GM12878 (cell line): ENCODE data around the gene ALDH1A2. TPM values are rescaled to one million over a fixed set of nuclear protein-coding genes. Genes with fewer than 3 reads are reported as not detected.

Experiments used
- ATAC-seq: fragments of 200-7000 bp; cut with Tn5 transposase; 3 replicates; pipeline ENCODE4 v1.9.1; 2020; ENCODE audit warnings: mild to moderate bottlenecking, moderate library complexity
- BruUV-seq: library from RNA; stranded (reverse); fragments of 400-500 nt; replicated peaks from 2 replicates; lab custom pipeline; 2021; lab: Mats Ljungman, UMichigan
- CTCF ChIA-PET: fragments of 300-600 bp; sonication (Branson Sonifier 250); formaldehyde crosslinking; extraction: SDS; loops from one replicate; lab custom pipeline; 2021; ENCODE audit warnings: inconsistent platforms; lab: Yijun Ruan, JAX
- POLR2A ChIA-PET: fragments of 350-600 bp; formaldehyde crosslinking; extraction: SDS; loops from one replicate; lab custom pipeline; 2021; ENCODE audit warnings: inconsistent platforms; lab: Charles Lee
- RAD21 ChIA-PET: fragments of 300-600 bp; sonication (Branson Sonifier 250); formaldehyde crosslinking; loops from one replicate; lab custom pipeline; 2023; ENCODE audit warnings: antibody characterized with exemption; ENCODE audit not compliant: unreplicated experiment; lab: Charles Lee
- SMC1A ChIA-PET: fragments of 300-600 bp; sonication (Branson Sonifier 250); formaldehyde crosslinking; loops from one replicate; lab custom pipeline; 2023; ENCODE audit not compliant: unreplicated experiment, uncharacterized antibody; lab: Charles Lee
- DNase-seq: peaks from one replicate; pipeline ENCODE4 v3.0.0-alpha.2; 2011; ENCODE audit warnings: low read depth, low spot score
- FAIRE-seq: peaks from 3 replicates; lab custom pipeline; 2011; peaks lifted over from hg19 to GRCh38; lab: Jason Lieb, UNC
- H2AFZ ChIP-seq: 2 replicates; pipeline ENCODE4 v1.6.0; 2011; ENCODE audit warnings: low read depth, low read length, control low read depth; ENCODE audit not compliant: control insufficient read depth
- H3K27ac ChIP-seq: 2 replicates; pipeline ENCODE4 v1.5.1; 2011; ENCODE audit warnings: control low read depth; ENCODE audit not compliant: control insufficient read depth, insufficient read depth
- H3K27me3 ChIP-seq, 2 experiments: replicated peaks in 1 of 2; 2 replicates each; pipeline versions ENCODE4 v1.6.0 to v1.6.1; 2011; ENCODE audit warnings: low read length in 1 of 2; ENCODE audit not compliant: control insufficient read depth in 2 of 2, insufficient read depth in 2 of 2
- H3K36me3 ChIP-seq, 2 experiments: 2 replicates each; pipeline ENCODE4 v1.5.1; 2011; ENCODE audit warnings: low read length in 1 of 2; ENCODE audit not compliant: control insufficient read depth in 2 of 2, insufficient read depth in 2 of 2
- H3K4me1 ChIP-seq: 2 replicates; pipeline ENCODE4 v1.6.1; 2011; ENCODE audit warnings: mild to moderate bottlenecking, low read length, moderate library complexity, mixed read lengths; ENCODE audit not compliant: control insufficient read depth, insufficient read depth
- H3K4me2 ChIP-seq: 2 replicates; pipeline ENCODE4 v1.6.0; 2011; ENCODE audit warnings: control low read depth; ENCODE audit not compliant: control insufficient read depth, insufficient read depth
- H3K4me3 ChIP-seq: fragments of 200-600 bp; sonication (generic); 2 replicates; pipeline ENCODE4 v1.5.1; 2016
- H3K79me2 ChIP-seq: 2 replicates; pipeline ENCODE4 v1.6.0; 2011; ENCODE audit warnings: low read length; ENCODE audit not compliant: control insufficient read depth, insufficient read depth
- H3K9ac ChIP-seq: 2 replicates; pipeline ENCODE4 v1.8.0; 2011; ENCODE audit warnings: low read length, control low read depth, mixed read lengths; ENCODE audit not compliant: control insufficient read depth, insufficient read depth
- H3K9me3 ChIP-seq: replicated peaks from 3 replicates; pipeline ENCODE4 v1.5.1; 2011; ENCODE audit warnings: mild to moderate bottlenecking, low read length; ENCODE audit not compliant: control insufficient read depth, insufficient read depth
- H4K20me1 ChIP-seq: 2 replicates; pipeline ENCODE4 v1.6.0; 2011; ENCODE audit not compliant: control insufficient read depth, insufficient read depth
- BMI1 ChIP-seq: fragments of 450-650 bp; IDR thresholded peaks from 2 replicates; pipeline ENCODE4 v1.6.1; 2016; ENCODE audit warnings: mild to moderate bottlenecking, moderate library complexity, borderline replicate concordance
- CREM ChIP-seq: IDR thresholded peaks from 2 replicates; pipeline ENCODE4 v1.6.1; 2014; ENCODE audit warnings: antibody characterized with exemption, low read depth
- EGR1 ChIP-seq, 2 experiments: IDR thresholded peaks; 1 replicate in 1 of 2; 2 replicates in 1 of 2; pipeline ENCODE4 v1.6.1; 2011 to 2012; ENCODE audit warnings: low read depth in 2 of 2, low read length in 2 of 2, borderline replicate concordance in 1 of 2, mild to moderate bottlenecking in 1 of 2, moderate library complexity in 1 of 2
- IKZF1 ChIP-seq: fragments of 450-650 bp; conservative IDR thresholded peaks from 2 replicates; pipeline ENCODE4 v1.6.1; 2017; ENCODE audit warnings: antibody characterized with exemption, mild to moderate bottlenecking
- MEF2B ChIP-seq: fragments of 450-650 bp; IDR thresholded peaks from 2 replicates; pipeline ENCODE4 v1.6.1; 2018; ENCODE audit warnings: mild to moderate bottlenecking, moderate library complexity; ENCODE audit not compliant: partially characterized antibody, poor library complexity, severe bottlenecking
- NR2C1 ChIP-seq: fragments of 450-650 bp; IDR thresholded peaks from 2 replicates; pipeline ENCODE4 v1.6.1; 2017; ENCODE audit warnings: antibody characterized with exemption, mild to moderate bottlenecking, moderate library complexity
- POLR2AphosphoS5 ChIP-seq: IDR thresholded peaks from 2 replicates; pipeline ENCODE4 v1.6.1; 2011; ENCODE audit warnings: mild to moderate bottlenecking, low read length, inconsistent platforms
- RAD51 ChIP-seq: fragments of 450-650 bp; IDR thresholded peaks from 2 replicates; pipeline ENCODE4 v1.6.1; 2016; ENCODE audit warnings: moderate library complexity, mild to moderate bottlenecking, inconsistent platforms
- RFX5 ChIP-seq: IDR thresholded peaks from 2 replicates; pipeline ENCODE4 v1.6.1; 2011; ENCODE audit warnings: low read depth, low read length, improper control_type of control experiment
- SMARCA5 ChIP-seq: fragments of 450-650 bp; IDR thresholded peaks from 2 replicates; pipeline ENCODE4 v1.6.1; 2017; ENCODE audit warnings: mild to moderate bottlenecking
- SUZ12 ChIP-seq: fragments of 200-600 bp; sonication (generic); IDR thresholded peaks from one replicate; pipeline ENCODE4 v1.6.1; 2018; ENCODE audit warnings: antibody characterized with exemption, mild to moderate bottlenecking; ENCODE audit not compliant: unreplicated experiment
- TBL1XR1 ChIP-seq: IDR thresholded peaks from 2 replicates; pipeline ENCODE4 v1.6.1; 2012; ENCODE audit warnings: low read depth, low read length, improper control_type of control experiment
- ZNF217 ChIP-seq: fragments of 450-650 bp; IDR thresholded peaks from 2 replicates; pipeline ENCODE4 v1.6.1; 2017; ENCODE audit warnings: antibody characterized with exemption, mild to moderate bottlenecking
- WGBS: methylation state at CpG from one replicate; pipeline ENCODE4 v1.1.6; 2016; ENCODE audit warnings: low lambda C conversion rate; ENCODE audit not compliant: insufficient replicate concordance, insufficient coverage; ENCODE audit errors: missing lambda C conversion rate; 5-methylcytosine and 5-hydroxymethylcytosine counted together
- in situ Hi-C: fragments of 300-500 bp; cut with MboI; formaldehyde crosslinking; loops from 9 replicates; pipeline ENCODE4 v1.14.3; 2018; ENCODE audit warnings: mixed read lengths
- intact Hi-C: fragments of 100-400 bp; cut with micrococcal nuclease; formaldehyde crosslinking; loops from one replicate; pipeline ENCODE4 v1.14.2; 2022; ENCODE audit not compliant: unreplicated experiment
- polyA plus RNA-seq, 11 experiments: library from polyadenylated mRNA; depleted of rRNA in 4 of 11; unstranded in 6 of 11; stranded (reverse) in 5 of 11; fragments of >200 nt; fragmentation: Nextera tagmentation in 4 of 11; fragmentation: Illumina TruSeq in 1 of 11; extraction: Ambion mirVana in 4 of 11; extraction: Trizol in 1 of 11; gene quantifications; 1 replicate in 1 of 11; 2 replicates in 10 of 11; pipeline versions ENCODE4 v1.2.1 to v1.2.3, GENCODE V29; 2011 to 2016; ENCODE audit warnings: inconsistent platforms in 2 of 11, missing spikeins in 2 of 11, low read depth in 1 of 11
- total RNA-seq, 4 experiments: library from RNA; depleted of rRNA in 3 of 4; stranded (reverse); fragments of >200 nt in 3 of 4; fragmentation: Illumina TruSeq in 1 of 4; extraction: Trizol in 1 of 4; gene quantifications; 2 replicates each; pipeline versions ENCODE4 v1.2.1 to v1.2.3, GENCODE V29; 2013 to 2021
- TF ChIP-seq, protein P1 (sequence below): fragments of 450-650 bp; IDR thresholded peaks from 2 replicates; pipeline ENCODE4 v1.6.1; 2017; ENCODE audit warnings: antibody characterized with exemption, mild to moderate bottlenecking, moderate library complexity
- TF ChIP-seq, protein P2 (sequence below): IDR thresholded peaks from 2 replicates; pipeline ENCODE4 v1.6.1; 2011; ENCODE audit warnings: low read depth, mild to moderate bottlenecking, low read length, moderate library complexity, borderline replicate concordance; ENCODE audit errors: extremely low read depth

The ALDH1A2 gene
- total and polyA plus RNA-seq, 10 of the 15 experiments (the other 5 are each of a cell fraction or from before 2014, with no cell fraction given), result 0.06 to 0.92 (median 0.18) TPM; not detected in 5

DNA sequence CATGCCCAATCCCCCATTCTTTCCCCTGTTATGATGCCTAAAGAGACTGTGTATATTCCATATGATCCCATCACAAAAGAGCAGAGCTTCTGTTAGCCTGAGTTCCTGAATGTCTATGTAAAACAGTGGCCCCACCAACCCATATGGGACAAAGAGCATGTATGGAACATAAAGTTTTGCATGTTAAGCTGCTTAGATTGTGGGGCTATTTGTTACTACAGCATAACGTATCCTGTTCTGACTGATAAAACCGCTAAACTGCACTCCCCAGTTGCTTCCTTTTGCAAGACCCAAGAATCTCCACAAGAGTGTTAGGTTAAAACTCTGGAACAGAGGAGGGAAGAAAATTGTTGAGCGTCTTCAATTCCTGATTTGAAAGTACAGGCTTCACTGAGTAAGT lies 154.8 kb downstream of the ALDH1A2 start (continued):
- TF ChIP-seq RAD51, result no peak
- no peak for TF ChIP-seq BMI1
- no peak for TF ChIP-seq CREM
- TF ChIP-seq NR2C1, result no peak

DNA sequence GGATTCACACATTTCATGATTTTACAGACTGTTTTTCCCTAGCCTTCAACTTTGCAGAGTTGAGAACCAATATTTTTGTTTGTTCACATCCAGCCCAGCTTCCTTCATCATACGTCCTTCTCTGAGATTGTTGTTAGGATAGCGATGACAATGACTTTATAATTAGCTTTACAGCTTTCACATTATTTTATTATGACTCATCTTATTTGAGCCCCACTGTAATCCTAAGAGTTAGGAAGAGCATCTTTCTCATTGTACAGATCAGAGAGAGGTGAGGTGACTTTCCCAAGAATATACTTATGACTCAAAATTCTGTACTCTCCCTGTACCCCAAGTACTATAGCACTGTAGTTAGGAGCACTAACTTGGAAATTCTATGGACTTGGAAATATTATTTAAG lies 156.1 kb downstream of the ALDH1A2 start:
- Histone ChIP-seq H3K27ac (no peak overlapping the region), H2AFZ (no peak overlapping the region), H3K27me3 (no peaks in the 10 kb centered on the region; a peak in 1 of 4 replicates), H3K4me3 (no peak overlapping the region), H3K4me2 (no peak overlapping the region), H3K36me3 (no peaks in the 10 kb centered on the region), H3K9ac (no peak overlapping the region), H4K20me1 (no peaks in the 10 kb centered on the region), H3K4me1 (no peaks in the 10 kb centered on the region), H3K9me3 (no peaks in the 10 kb centered on the region), H3K79me2 (no peaks in the 10 kb centered on the region)
- no peak for TF ChIP-seq EGR1 (IDR thresholded peaks at IDR 0.05; ENCODE audit: borderline replicate concordance in 1 of 2, low read depth in 2 of 2, low read length in 2 of 2)
- no peak for TF ChIP-seq SMARCA5
- TF ChIP-seq, protein P1, sequence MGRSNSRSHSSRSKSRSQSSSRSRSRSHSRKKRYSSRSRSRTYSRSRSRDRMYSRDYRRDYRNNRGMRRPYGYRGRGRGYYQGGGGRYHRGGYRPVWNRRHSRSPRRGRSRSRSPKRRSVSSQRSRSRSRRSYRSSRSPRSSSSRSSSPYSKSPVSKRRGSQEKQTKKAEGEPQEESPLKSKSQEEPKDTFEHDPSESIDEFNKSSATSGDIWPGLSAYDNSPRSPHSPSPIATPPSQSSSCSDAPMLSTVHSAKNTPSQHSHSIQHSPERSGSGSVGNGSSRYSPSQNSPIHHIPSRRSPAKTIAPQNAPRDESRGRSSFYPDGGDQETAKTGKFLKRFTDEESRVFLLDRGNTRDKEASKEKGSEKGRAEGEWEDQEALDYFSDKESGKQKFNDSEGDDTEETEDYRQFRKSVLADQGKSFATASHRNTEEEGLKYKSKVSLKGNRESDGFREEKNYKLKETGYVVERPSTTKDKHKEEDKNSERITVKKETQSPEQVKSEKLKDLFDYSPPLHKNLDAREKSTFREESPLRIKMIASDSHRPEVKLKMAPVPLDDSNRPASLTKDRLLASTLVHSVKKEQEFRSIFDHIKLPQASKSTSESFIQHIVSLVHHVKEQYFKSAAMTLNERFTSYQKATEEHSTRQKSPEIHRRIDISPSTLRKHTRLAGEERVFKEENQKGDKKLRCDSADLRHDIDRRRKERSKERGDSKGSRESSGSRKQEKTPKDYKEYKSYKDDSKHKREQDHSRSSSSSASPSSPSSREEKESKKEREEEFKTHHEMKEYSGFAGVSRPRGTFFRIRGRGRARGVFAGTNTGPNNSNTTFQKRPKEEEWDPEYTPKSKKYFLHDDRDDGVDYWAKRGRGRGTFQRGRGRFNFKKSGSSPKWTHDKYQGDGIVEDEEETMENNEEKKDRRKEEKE, result no peak
- TF ChIP-seq RFX5, result no peak
- no peak for TF ChIP-seq SUZ12
- TF ChIP-seq, protein P2, sequence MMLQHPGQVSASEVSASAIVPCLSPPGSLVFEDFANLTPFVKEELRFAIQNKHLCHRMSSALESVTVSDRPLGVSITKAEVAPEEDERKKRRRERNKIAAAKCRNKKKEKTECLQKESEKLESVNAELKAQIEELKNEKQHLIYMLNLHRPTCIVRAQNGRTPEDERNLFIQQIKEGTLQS, result no peak
- no peak for TF ChIP-seq ZNF217
- TF ChIP-seq MEF2B, result no peak
- TF ChIP-seq IKZF1, result no peak
- TF ChIP-seq POLR2AphosphoS5, result no peak
- TF ChIP-seq TBL1XR1, result no peak
- FAIRE-seq (no peak), ATAC-seq (no peak), DNase-seq (no peak)
- RAD21 ChIA-PET, result no interaction called here
- intact Hi-C loops (no loop called here), in situ Hi-C loops (no loop called here)
- SMC1A ChIA-PET, result no interaction called here
- CTCF ChIA-PET, result no interaction called here
- no TSS peak for BruUV-seq
- WGBS, result 47% methylated on average over 2 of the region's 2 CpGs
- POLR2A ChIA-PET, result no interaction called here
